ENCODE data around the gene UNC79.

- TF ChIP-seq CTCF (IDR thresholded peaks at IDR 0.05) (no peak), EZH2 (IDR thresholded peaks at IDR 0.05) (no peak), EZH2phosphoT487 (IDR thresholded peaks at IDR 0.05) (no peak)
Observed at GRCh38 chr14:93522221-93522620, 91.5 kb downstream of the UNC79 start.
